ENCODE measurements around the gene TAOK1.

TAOK1 gene

DNA sequence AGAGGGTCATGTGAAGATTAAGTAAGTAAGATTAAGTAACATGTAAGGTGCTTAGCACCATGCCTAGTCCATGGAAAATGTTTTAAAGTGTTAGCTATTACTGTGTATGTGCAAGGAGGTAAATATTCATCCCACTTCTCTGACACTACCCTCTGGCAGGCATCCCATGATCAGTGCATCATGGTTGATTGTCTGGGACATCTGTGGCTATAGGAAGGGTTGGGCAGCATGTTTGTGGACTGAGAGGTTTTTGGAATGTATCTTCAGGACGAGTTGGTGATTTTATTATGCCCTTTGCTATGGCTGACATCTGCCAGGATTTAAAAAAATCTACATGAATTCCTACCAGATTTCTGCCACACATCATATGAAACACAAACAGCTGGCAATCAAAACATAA lies 6.5 kb upstream of the TAOK1 start:
- Histone ChIP-seq H3K4me1 (no peaks in the 10 kb centered on the region), H3K27me3 (no peaks in the 10 kb centered on the region), H3K27ac (no peak overlapping the region), H3K36me3 (no peaks in the 10 kb centered on the region), H3K4me3 (no peak overlapping the region), H3K9me3 (no peaks in the 10 kb centered on the region)
- TF ChIP-seq, protein P1, sequence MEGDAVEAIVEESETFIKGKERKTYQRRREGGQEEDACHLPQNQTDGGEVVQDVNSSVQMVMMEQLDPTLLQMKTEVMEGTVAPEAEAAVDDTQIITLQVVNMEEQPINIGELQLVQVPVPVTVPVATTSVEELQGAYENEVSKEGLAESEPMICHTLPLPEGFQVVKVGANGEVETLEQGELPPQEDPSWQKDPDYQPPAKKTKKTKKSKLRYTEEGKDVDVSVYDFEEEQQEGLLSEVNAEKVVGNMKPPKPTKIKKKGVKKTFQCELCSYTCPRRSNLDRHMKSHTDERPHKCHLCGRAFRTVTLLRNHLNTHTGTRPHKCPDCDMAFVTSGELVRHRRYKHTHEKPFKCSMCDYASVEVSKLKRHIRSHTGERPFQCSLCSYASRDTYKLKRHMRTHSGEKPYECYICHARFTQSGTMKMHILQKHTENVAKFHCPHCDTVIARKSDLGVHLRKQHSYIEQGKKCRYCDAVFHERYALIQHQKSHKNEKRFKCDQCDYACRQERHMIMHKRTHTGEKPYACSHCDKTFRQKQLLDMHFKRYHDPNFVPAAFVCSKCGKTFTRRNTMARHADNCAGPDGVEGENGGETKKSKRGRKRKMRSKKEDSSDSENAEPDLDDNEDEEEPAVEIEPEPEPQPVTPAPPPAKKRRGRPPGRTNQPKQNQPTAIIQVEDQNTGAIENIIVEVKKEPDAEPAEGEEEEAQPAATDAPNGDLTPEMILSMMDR (IDR thresholded peaks at IDR 0.05) = no peak
- DNase-seq = no peak
- intact Hi-C loops (cut with DNase I; ENCODE audit: low total_unique reads) = no loop called here

DNA sequence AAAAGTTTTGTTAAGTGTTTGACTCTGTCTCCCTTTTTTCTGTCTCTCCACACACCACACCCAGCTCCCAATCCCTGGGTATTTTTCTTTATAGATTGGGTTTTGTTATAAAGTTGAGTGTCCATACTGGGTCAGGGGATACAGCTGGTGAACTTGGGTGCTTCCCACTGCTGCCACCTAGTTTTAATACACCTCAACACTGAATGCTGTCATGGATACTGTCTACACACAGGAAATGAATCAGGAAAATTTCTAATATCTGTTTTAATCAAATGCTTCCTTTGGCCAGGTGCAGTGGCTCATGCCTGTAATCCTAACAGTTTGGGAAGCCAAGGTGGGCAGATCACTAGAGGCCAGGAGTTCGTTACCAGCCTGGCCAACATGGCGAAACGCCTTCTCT lies 5.3 kb upstream of the TAOK1 start:
- Histone ChIP-seq H3K36me3 (no peaks in the 10 kb centered on the region), H3K9me3 (no peaks in the 10 kb centered on the region), H3K27me3 (no peaks in the 10 kb centered on the region), H3K4me3 (no peak overlapping the region), H3K4me1 (peaks cover 0 to 4% (median 1%) of the 10 kb centered on the region in 4 donors), H3K27ac (no peak overlapping the region)
- TF ChIP-seq, protein P1 (IDR thresholded peaks at IDR 0.05) = no peak
- intact Hi-C loops (cut with DNase I; ENCODE audit: low total_unique reads) = no loop called here
- DNase-seq = no peak

DNA sequence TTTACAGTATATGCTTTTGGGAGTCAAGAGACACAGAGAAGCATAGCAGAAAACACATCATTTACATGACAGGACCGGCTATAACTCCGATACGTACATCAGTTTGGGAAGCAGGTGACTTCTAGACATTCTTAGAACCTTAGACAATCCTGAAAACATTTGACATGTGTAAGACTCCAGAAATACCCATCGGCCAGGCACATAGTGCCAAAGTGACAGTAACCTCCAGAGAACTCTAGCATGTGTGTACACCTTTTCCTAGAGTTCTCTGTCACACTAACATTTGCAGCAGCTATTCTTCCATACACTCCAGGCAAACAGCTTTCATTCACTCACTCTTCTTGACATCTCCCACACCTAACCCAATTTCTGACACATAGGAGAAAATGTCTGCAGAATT lies 3.4 kb upstream of the TAOK1 start:
- H3K4me3 ChIP-seq = no peak overlapping the region
- DNase-seq = no peak
- H3K27ac ChIP-seq = no peak overlapping the region
- H3K36me3 ChIP-seq = no peaks in the 10 kb centered on the region
- H3K4me1 ChIP-seq = peaks cover 0 to 9% (median 6%) of the 10 kb centered on the region in 4 donors
- TF ChIP-seq, protein P1 (IDR thresholded peaks at IDR 0.05) = no peak
- H3K9me3 ChIP-seq = no peaks in the 10 kb centered on the region
- intact Hi-C loops (cut with DNase I; ENCODE audit: low total_unique reads) = no loop called here
- no peaks in the 10 kb centered on the region for H3K27me3 ChIP-seq

DNA sequence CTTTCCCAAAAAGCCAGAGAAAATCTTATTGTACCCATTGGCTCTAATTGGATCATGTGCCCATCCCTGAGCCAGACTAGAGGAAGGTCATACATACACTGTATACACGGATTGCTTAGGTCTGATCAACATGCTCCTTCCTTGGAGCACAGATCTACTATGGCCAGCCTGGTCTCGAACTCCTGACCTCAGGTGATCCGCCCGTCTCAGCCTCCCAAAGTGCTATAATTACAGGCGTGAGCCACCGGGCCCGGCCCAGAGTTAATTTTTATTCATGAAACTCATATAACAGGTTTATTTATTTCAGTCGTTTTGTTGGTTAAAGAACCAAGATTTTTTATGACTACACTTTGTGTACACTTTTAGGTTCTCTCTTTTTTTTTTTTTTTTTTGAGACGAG lies 1.2 kb upstream of the TAOK1 start:
- H3K9me3 ChIP-seq = no peaks in the 10 kb centered on the region
- TF ChIP-seq, protein P1 (IDR thresholded peaks at IDR 0.05) = no peak
- no peak for DNase-seq
- no peak overlapping the region for H3K4me3 ChIP-seq
- no peak overlapping the region for H3K27ac ChIP-seq
- intact Hi-C loops (cut with DNase I; ENCODE audit: low total_unique reads) = no loop called here
- no peaks in the 10 kb centered on the region for H3K36me3 ChIP-seq
- no peaks in the 10 kb centered on the region for H3K27me3 ChIP-seq
- peaks cover 0 to 31% (median 16%) of the 10 kb centered on the region in 4 donors for H3K4me1 ChIP-seq

DNA sequence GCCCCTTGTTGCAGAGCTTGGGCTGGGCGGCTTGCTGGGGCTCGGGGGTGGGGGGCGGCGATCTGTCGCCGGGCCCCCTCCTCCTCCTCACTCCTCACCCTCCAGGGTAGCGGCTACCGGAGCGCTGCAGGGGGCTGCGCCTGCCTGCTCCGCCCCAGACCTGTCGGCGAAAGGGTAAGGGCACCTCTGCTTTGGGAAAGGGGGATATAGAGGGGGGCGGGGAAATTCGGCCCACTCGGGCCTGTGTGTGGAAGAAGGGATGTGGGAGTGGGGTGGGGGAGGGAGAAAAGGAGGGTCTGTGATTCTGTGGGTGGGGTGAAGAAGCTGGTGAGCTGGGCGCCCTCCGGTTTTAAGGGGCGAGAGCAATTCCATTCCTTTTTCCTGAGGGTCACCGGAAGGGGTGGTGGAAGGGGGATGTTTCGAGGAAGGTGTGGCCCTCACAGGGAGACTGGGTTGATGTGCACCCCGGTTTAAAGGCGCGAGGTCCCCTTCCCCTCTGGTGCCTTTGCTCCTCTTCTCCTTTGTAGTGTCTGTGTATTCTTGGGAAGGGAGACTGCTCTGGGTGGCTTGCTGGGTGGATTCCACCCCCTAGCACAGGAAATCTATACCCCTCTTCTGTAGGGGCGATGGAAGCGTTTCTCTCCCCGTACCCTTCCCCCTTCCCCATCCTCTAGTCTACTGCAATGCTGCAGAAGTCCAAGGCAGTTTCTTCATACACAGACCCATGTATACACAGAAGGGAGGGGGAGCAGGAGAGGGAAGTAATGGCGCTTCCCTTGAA lies 878 bp downstream of the TAOK1 start:
- peaks cover 0 to 34% (median 18%) of the 10 kb centered on the region in 4 donors for H3K4me1 ChIP-seq
- intact Hi-C loops (cut with DNase I; ENCODE audit: low total_unique reads) = loop anchor here (5.0 kb wide), 1 partner anchor 574 kb away; no protein-coding TSS in a partner anchor
- H3K9me3 ChIP-seq = no peaks in the 10 kb centered on the region
- H3K27me3 ChIP-seq = no peaks in the 10 kb centered on the region
- H3K36me3 ChIP-seq = no peaks in the 10 kb centered on the region
- peak overlapping the region; percentile 92 to 97 for H3K27ac ChIP-seq
- TF ChIP-seq, protein P1 (IDR thresholded peaks at IDR 0.05) = no peak
- no peak for DNase-seq
- peak overlapping the region; percentile 66 to 86 for H3K4me3 ChIP-seq

Measured in tibial artery (tissue), 4 donors.